H1 (cell line): ENCODE data around the gene SLC4A8.

Experiments
- CEBPB ChIP-seq: IDR thresholded peaks from 2 replicates; pipeline ENCODE4 v1.6.1; 2012; ENCODE audit warnings: low read depth, low read length
- PHF8 ChIP-seq: fragments of 200-600 bp; sonication (generic); conservative IDR thresholded peaks from 2 replicates; pipeline ENCODE4 v1.7.1; 2012; ENCODE audit warnings: low read depth, mild to moderate bottlenecking, inconsistent platforms, low read length, moderate library complexity
- ZNF274 ChIP-seq: IDR thresholded peaks from 2 replicates; pipeline ENCODE4 v1.7.0; 2012; ENCODE audit warnings: low read length, borderline replicate concordance; ENCODE audit errors: extremely low read depth

DNA sequence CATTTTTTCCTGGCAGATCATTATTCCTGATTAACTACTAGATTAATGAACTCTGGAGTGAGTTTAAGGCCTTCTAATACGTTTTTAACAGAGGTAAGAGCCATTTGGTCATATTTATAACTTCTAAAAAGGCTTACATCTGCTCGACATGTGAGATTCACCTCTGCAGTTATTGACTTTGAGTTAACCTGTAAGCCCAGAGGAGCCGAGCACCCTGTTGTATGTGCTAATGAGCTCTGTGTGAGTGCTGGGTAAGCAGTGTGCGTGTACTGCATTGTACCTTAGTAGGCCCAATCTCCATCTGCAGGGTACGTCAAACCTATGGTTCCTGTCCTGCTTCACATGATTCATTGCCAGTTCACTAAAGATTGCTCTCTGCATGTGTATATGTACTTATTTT, 18.9 kb downstream of the SLC4A8 start:
- TF ChIP-seq ZNF274 (no peak), CEBPB (no peak), PHF8 (no peak)
